Activated CD4-positive, CD25-positive, alpha-beta regulatory T cell treated with anti-CD3 and anti-CD28 coated beads, Interleukin-2, amount 50 U/mL, for 16 hours (primary cell): ENCODE data around the gene SLC24A4.

Experiments
- DNase-seq: peaks from one replicate; pipeline ENCODE4 v3.0.0-alpha.2; 2020; ENCODE audit warnings: low read depth, low spot score

Gene SLC24A4, protein sequence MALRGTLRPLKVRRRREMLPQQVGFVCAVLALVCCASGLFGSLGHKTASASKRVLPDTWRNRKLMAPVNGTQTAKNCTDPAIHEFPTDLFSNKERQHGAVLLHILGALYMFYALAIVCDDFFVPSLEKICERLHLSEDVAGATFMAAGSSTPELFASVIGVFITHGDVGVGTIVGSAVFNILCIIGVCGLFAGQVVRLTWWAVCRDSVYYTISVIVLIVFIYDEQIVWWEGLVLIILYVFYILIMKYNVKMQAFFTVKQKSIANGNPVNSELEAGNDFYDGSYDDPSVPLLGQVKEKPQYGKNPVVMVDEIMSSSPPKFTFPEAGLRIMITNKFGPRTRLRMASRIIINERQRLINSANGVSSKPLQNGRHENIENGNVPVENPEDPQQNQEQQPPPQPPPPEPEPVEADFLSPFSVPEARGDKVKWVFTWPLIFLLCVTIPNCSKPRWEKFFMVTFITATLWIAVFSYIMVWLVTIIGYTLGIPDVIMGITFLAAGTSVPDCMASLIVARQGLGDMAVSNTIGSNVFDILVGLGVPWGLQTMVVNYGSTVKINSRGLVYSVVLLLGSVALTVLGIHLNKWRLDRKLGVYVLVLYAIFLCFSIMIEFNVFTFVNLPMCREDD

DNA sequence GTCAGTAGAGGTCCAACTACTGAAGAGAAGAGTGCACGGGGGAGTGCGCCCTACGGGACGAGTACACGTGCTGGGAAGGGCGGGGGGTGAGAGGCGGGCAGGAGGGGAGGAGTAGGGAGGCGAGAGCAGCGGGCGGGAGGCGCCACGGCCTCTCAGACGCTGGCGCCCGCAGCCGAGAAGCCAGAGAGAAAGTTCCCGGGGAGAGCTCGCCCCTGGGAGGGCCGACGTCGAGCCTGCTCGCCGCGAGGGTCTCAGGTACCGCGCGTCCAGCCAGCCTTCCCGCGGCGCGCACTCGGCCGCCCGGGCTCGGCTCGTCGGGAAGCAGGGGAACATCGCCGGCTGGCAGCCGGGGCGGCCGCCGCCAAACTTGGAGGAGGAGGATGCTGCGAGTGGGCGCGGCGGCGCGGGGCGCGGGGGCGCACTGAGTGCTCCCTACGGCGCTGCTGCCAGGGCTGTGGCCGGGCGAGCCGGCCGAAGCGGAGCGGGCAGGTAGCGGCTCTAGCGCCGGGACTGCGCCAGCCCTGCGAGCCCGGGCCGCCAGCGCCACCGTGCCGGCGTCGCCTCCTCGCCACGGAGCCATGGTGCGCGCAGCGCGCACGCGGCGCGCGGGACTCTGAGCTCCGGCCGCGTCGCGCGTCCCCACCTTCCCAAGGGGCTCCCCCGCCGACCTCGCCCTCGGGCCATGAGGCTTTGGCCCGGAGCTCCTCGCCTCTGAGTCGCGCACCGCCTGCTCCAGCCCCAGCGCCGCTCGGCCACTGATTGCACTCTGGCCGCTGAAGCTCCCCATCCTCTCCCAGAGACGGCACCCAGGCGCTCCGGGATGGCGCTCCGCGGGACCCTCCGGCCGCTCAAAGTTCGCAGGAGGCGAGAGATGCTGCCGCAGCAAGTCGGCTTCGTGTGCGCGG, at the start of gene SLC24A4:
TSS of gene SLC24A4 (plus strand) at position 155 of the 905 bp plus-strand sequence. CDS start at position 821, 666 bp downstream.
- no peak for DNase-seq

- DNase-seq = no peak
Measured at GRCh38 chr14:92273166-92273565, 49.8 kb upstream of the SLC24A4 start.

DNA sequence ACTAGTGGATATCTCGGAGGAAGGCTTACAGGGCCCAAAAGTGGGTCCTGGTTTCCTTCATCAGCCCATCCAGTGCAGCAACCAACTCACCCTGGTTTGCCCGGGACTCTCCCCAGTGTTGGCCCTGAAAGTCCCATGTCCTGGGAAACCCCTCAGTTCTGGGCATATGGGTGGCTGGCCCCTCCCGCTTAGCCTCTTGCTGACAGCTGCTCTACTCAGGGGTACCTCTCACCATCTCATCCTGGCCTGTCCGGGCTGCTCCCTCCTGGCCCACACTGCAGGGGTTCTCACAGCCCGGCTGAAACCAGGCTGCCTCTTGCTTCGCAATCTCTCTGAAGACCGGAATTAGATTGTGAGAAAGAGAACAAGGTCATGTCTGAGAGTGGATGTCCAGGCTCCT, 48.9 kb upstream of the SLC24A4 start:
- no peak for DNase-seq

- no peak for DNase-seq
Measured at GRCh38 chr14:92276074-92276473, 46.9 kb upstream of the SLC24A4 start.

- no peak for DNase-seq
Measured at GRCh38 chr14:92277031-92277430, 45.9 kb upstream of the SLC24A4 start.

- no peak for DNase-seq
Measured at GRCh38 chr14:92280554-92281262, 42.3 kb upstream of the SLC24A4 start.

DNA sequence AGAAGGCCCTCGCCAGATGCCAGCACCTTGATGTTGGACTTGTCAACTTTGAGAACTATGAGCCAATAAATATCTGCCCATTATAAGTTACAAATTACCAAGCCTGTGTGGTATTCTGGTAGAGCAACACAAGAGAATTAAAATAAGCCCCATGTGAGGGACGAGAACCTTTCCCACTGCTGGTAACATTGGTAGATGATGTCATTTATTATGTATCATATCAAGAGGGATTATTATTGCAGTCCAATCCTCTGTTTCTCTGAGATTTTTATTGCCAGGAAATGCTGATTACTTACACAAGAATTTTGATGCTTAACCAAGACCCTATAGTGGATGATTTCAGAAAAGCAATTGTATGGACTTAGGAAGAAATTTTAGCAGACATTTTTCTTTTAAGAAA, 40.3 kb upstream of the SLC24A4 start:
- no peak for DNase-seq

- DNase-seq = no peak
Measured at GRCh38 chr14:92285311-92285710, 37.7 kb upstream of the SLC24A4 start.

DNA sequence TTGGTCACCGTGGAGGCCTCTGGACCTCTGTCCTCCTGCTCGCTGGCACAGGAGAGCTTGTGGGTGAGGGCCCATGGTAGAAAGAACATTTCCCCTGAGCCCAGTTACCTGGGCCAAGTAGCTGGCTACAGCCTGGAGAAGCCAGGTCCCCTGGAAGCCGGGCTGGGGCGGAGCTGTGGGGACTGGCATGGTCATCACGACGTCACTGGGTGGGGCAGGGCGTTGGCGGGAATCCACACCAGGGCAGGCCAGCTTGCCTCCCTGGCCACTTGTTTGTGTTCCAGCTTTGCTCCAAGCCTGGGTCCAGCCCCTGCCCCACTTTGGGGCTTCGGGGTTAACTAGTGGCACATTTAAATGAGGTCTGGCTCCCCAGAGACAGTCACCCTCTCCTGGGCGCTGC, 35.0 kb upstream of the SLC24A4 start:
- DNase-seq = no peak

GRCh38 chr14:92288994-92289660, 33.8 kb upstream of the SLC24A4 start:
- DNase-seq = no peak

DNA sequence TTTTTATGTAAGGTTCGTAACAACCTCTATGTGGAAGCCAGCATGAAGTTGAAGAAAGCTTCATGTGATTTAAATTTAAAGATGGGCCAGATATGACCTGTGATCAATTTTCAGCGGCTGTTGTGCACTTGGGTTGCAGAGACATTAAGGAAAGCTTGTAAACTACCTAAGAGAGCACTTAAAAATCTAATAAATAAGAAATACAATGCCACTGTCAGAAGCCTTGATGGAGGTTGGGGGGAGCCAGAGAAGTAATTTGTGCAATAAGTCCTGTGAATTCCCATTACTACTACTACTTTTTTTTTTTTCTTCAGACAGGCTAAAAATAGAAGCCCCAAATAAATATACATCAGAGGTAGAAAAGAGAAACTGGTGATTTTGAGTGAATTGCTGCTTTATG, 30.3 kb upstream of the SLC24A4 start:
- no peak for DNase-seq

GRCh38 chr14:92294506-92294905, 28.5 kb upstream of the SLC24A4 start:
- DNase-seq = no peak

GRCh38 chr14:92297818-92298595, 25.0 kb upstream of the SLC24A4 start:
- no peak for DNase-seq

DNA sequence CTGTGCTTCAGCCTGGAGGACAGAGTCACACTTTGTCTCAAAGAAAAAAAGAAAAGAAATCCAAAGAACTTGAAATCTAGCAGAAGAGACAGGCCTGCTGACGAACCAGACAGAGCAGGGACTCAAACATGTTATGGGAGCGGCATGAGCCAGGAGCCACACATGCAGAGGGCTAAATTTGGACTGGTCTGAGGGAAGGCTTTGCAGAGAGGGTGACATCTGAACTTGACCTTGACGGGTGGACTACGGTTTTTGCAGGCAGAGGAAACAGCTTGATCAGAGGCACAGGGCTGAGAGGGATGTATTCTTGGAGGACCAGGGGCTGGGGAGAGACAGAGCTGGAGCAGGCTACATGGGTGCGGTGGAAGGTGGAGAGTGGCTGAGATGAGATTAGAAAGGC, 20.5 kb upstream of the SLC24A4 start:
- DNase-seq = no peak

GRCh38 chr14:92308716-92309115, 14.2 kb upstream of the SLC24A4 start:
- no peak for DNase-seq

DNA sequence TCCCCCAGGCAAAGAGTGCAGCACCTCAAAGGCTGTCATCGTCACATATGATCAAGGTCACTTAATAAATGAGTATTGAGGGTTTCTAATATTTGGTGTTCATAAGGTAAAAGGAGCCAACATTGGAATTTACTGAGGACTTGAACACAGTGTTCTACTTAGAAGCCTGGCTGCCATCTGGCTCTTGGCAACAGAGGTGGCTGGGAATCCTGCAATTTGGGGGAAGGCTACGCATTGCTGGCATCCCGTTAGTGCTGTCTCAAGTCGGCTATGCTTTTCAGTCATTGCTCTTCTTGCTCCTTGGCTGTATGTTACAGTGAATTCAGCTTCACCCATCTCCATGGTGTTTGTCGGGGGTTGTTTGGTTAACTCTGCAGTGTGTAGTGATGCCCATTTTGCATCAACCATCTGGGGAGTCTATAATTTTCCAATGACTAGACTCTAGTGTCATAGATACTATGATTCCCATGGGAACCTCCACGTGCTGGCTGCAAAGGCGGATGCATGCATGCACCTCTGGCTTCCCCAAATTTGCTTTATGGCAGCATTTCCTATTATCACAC, 12.9 kb upstream of the SLC24A4 start:
- DNase-seq = no peak

DNA sequence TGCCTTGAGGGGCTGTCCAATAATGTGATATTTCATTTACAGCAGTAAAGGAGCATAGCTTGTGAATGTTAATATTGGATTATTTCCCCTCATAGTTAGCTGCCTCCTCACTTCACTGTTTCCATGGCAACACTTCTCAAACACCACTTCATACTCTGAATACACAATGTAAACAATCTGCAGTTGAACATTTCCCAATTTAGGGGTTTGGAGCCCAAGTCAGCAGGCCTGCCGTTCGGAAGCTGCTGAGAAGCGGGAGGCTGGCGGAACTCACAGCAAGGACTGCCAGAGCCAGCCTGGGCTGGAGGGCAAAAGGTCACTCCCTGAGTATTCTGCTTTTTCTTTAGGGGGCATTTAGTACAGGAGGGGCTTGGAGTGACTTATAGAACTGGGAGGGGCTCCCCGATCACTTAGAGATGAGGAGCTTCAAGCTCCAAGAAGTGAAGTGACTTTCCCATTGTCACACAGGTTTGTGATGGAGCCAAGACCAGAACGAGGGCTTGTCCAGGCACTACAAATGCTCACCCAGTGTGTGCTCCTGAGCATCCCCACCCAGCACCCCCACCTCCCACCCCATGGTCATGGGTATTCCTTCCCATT, 12.1 kb upstream of the SLC24A4 start:
- no peak for DNase-seq

DNA sequence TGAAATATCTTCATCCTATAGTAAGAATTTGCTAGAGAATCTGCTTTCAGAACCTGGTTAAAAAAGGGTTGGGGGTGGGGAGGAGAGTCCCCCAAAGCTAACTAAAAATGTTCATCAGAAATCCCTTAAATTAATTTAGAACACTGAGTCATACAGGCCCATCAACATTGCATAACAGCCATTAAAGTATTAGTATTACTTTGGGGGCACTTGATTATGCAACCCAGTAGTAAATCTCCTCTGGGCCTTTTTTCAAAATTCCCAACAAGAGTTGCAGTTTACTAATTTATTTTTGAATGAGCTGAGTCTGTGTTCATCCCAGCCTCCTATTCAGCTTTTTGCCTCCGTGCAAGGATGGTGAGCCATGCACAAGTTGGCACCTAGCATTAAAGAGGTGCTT, 8.8 kb upstream of the SLC24A4 start:
- DNase-seq = no peak

GRCh38 chr14:92315050-92315805, 7.7 kb upstream of the SLC24A4 start:
- DNase-seq = no peak
